GM18511 (cell line): Measurements from ENCODE around the gene URAD.

ENCODE experiments used
- ATAC-seq: cut with Tn5 transposase; IDR thresholded peaks from one replicate; pipeline ENCODE4 v1.9.1; 2021; ENCODE audit warnings: mild to moderate bottlenecking, moderate library complexity; ENCODE audit not compliant: unreplicated experiment

Gene URAD

DNA sequence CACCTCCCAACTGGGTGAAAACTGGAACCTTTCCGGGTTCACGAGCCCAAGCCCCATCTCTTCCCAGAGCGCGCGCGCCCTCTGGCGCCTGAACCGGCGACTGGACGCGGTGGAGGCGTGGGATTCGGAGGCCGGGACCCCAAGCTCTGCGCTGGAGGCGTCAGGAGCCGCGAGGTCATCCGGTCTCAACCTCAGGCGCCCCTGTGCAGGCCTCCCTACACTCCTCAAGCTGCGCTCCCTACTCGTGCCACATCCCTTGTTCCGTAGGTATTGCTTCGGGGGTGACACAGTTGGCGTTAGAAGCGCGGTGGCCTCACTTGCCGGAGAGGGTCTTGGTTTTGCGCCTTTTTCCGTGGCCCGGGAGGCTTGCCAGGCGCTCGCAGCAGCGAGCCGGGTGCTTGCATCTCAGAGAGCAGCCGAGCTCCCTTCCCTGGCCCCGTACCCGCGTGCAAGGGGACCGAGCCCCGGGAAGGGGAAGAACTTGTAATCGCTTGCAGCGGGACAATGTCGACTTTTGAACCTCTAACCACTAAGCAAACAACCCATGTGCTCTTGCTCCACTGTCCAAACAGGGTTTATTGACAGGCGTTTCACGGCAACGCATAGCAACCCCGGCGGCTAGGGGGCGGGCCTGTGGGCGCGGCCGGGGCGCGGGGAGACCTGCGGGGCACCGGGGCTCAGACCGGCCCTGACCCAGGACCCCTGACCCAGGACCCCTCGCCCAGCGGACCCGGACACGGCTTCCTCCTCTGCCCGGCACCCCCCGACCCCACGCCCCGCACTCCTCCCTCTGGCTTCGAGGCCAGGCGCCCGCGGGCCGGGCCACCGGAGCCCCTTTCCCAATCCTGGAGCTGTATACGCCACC, 27.9 kb downstream of the URAD start:
- ATAC-seq, result peak; percentile 59

DNA sequence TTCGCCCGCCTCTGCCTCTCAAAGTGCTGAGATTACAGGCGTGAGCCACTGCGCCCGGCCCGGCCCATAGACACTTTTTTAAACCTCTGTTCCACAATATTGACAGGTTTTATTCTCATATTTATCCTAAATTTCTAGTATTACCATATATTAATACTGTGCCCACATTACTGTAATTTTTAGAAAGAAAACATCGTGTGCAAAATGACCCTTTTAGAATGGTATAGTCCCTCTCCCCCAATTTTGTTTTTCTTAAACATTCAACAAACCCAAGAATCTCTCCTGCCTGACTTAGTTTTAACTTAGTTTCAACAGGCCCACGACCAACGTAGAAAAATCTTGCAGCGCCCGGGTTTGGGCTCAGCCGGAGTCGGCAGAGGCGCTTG, 28.5 kb downstream of the URAD start:
- no peak for ATAC-seq

DNA sequence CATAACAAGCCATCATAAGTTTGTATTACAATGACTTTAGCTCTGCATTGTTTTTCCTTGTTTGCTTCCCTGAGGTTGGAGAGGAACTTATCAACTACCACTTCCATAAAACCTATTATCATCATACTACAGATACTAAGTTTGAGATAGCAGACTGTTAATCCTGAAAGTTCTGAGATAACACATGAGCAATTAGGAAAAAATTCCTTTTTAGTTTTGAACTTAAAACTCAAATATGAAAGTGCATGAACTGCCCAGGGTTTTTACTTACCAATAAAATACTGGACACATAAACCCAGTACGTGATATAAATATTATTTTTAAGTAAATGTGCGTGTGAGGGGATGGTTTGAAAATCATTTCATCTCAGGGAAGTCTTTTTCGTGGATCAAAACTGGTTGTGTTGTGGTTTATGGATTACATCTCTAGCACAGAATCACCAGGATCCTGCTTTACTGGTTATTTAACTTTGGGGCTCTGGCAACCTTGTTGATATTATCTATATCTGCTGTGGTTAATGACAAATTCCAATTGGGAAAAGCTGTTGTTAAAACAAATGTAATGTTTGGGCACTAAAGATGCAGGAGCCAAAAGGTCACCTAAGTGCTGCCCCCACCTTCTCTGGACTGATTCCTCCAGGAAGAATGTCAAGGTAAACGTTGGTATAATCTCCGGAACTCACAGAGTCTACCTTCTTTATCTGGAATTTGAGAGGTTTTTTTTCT, 31.8 kb downstream of the URAD start:
- no peak for ATAC-seq

DNA sequence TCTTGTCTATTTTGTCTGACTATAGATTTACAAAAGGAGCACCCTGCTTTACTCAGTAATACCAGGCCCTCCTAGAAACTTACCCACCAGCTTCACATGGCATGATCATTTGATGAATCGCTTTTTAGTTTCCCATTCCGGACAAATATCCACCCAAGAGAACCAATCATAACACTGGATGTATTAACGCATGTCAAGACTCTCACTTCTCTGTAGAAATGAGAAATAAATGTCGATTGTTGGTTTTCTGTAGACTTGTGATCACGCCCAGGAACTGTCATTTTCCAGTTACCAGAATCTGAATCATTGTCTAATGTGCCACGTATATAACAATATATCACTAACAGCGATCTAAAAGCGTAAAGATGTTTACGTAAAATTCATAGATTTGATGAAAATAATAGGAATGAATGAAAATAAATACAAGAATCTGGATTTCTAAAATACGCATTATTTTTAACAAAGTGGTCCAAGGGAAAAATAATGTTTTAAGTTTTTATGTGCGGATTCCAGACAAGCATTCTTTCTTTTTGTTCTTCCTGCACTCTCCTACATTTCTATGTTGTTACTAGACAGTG, 33.4 kb downstream of the URAD start:
- no peak for ATAC-seq

DNA sequence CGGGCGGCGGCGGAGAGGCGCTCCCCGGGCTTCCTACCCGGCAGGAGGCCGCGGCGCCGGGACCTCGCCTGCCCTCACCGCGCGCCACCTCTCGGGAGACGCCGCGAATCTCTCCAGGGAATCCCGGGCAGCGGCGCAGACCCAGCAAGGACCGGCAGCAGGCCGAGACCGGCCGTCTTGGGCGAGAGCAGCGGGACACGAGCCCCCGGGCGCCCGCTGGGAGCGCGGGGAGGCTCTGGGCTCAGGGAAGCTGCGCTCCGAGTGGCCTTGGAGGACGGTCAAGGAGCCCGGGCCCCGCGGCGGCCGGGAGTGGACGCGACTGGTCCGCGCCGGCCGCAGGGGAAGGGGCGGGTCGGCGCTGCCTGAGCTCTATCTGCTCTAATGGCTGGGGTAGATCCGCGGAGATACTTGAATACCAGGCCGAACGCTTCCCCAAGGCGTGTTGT, 34.1 kb downstream of the URAD start:
- ATAC-seq, result peak; percentile 39

DNA sequence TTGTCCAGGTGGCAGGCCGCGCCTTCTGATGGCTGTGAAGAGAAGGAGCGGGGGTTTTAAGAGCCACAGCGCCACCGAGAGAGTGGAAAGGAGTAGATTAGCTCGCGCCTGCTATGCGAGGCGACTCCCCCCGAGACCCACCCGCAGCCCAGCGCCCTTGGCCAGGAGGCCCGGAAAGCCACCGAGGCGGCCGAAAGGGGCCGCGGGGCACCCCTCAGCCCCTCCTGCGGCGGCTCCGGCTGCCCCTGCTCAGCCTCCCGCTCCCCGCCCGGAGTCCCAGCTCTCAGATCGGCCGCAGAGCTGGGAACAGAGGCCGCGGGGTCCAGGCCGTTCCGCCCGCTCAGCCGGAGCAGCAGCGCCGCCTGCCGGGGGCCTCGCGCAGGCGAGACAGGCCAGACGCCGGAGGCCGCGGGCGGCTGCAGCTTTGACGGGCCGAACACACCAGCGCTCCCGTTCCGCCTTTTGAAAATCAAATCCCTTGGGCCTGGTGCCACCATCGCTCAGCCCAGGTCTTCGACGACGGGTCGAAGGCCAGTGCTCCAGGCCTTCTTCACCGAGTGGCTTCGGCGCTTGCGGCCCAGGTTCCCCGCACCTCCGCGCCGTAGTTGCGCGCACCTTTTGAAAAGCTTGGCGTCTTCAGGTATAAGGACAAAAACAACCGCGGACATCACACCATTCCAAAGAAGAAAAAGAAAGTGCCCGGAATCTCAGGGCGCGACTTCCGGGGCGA, 34.7 kb downstream of the URAD start:
- ATAC-seq, result peak; percentile 92

DNA sequence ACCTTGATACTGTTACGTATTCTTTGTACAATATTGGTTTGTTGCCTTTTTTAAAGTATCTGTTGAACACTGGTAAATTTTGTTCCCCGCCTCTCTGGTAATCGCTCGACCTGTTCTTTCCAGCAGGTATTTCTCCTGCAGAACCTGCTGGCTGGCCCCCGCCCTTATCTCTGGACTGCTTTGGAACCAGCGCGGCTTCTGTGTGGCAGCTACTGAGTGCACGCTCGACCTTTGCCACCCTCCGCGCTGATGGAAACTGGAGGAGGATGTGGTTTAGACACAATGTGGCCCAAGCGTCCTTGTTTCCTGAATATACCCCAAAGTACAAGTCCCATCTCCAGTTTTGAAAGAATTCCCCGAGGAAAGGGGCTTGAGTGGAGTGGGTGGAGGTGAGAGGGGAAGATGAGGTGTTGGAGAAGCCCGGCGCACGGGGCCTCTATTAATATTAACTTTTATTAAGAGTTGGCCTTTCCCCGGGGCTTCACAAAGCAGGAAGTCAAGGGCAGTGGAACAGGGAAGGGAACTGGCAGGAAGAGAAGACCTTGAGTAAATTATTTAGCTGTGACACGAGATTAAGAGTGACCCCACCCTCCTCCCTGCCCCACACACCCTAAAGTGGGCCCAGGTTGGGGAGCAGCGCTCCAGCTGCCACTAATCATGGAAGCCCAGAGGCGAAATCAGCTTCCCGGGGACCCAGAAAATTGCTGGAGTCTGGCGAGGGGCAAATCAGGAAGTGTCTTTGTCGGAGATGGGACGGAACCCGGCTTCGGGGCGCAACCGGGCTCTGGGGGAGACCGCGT, 35.4 kb downstream of the URAD start:
- peak; percentile 31 for ATAC-seq

DNA sequence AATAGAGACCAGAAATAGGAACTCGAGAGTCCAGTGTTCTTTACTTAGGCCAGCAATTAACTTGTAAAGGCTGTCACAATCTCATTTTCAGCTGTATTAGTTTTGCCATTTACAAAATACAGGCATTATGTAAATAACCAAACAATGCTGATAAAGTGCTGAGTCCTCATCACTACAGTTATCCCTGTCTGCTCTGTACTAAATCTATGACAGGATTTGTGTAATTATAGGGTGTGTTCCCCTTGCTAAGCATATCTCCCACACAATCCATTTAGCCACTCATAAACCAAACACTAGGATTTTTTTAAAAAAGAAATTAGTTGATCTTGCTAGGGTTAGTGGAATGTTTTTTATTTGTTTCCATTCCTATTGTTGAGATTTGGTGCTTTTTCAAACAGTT, 45.5 kb downstream of the URAD start:
- ATAC-seq, result no peak

DNA sequence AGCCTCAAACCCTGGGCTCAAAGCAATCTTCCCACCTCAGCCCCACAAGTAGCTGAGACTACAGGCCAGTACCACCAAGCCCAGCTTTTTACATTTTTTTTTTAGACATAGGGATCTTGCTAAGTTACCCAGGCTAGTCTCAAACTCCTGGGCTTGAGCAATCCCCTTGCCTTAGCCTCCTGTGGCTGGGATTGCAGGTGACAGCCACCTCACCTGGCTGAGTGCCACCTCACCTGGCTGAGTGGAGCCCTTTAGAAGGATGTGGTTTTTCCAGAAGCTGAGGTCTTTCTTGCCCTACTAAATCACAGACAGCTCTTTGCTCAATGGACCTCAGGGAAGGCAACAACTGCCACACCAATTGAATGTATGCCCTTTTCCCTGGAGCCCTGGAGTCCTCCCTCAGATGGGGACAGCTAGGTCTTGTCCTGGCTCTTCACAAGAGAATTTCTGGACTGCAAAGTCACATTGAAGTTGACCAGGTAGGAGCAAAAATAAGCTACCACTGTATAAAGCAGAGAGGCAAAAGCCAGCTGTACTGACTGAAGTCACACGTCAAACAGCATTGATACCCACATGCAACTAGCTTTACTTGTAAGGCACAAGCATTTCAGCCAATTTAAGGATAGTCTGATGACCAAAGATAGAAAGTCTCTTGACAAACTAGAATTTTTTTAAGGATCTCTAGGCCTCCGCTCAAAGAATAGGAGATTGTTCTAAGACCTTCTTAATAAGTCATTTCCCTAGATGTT, 54.7 kb downstream of the URAD start:
- ATAC-seq, result no peak

DNA sequence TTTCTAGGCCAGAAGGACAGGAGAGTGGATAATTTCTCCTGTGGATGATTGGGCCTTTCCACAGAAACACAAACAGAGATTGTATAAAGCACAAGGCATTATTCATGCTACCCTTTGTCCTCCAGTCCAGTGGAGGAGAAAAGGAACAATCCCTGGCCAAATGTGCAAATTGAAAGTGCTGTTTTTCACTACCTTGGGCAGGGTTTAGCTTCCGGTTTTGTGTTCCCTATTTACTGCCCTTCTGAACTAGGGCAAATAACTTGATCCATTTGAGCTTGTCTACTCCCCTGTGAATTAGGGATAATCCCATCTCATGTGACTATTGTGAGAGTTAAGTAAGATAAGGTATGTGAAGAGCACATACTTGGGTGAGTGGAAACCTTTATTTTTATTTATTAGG, 55.4 kb downstream of the URAD start:
- no peak for ATAC-seq

DNA sequence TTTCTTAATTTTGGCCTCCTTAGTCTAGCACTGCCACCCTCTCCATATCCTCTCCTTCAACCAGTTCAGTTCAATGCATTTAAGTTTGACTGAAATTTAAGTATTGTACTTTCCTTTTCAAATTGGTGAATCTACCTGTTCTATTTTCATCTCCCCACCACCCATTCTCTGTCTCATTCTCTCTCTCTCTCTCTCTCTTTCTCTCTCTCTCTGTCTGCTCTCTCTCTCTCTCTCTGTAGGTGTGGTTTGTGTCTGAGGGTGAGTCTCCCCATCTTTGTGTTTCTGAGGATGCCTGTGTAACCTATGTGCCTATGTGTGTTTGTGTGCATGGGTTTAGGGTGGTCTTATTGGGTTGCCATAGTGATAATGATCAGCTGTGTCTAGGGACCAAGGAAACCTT, 58.6 kb downstream of the URAD start:
- no peak for ATAC-seq

DNA sequence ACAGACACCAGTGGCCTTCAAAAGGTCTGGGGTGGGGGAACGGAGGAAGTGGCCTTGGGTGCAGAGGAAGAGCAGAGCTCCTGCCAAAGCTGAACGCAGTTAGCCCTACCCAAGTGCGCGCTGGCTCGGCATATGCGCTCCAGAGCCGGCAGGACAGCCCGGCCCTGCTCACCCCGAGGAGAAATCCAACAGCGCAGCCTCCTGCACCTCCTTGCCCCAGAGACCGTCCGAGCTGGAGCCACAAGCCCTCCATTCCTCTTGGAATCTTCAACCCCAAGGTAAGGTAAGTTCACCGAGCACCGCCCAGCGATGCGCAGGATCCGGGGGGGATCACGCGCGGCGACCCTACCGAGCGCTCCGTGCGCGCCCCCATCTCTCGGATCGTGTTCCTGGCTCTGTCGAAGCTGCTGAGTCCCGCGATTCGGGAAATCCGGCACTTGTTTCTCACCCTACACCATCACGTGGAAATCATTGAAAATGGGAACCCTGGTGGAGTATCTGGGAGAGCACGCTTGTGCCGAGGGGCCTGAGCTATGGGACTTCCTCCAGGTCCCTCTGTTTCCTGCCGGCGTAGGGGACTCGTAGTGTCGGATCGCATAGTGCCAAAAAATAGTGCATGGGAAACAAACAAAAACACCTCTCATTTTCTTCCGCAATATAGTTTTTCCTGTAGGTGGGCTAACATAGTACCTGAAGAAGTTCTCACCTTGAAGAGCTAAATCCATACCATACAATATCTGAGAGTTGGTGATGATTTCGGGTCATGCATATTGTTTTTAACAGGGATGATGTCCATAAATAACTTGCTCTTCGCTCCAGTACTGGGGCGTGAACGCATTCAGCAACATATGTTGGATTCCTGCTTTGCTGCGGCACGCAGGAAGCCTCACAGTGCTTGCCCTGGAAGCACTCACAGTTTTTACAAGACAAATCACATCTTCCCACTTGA, 59.4 kb downstream of the URAD start:
- ATAC-seq, result no peak

DNA sequence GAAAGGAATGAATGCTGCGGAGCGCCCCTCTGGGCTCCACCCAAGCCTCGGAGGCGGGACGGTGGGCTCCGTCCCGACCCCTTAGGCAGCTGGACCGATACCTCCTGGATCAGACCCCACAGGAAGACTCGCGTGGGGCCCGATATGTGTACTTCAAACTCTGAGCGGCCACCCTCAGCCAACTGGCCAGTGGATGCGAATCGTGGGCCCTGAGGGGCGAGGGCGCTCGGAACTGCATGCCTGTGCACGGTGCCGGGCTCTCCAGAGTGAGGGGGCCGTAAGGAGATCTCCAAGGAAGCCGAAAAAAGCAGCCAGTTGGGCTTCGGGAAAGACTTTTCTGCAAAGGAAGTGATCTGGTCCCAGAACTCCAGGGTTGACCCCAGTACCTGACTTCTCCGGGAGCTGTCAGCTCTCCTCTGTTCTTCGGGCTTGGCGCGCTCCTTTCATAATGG, 60.1 kb downstream of the URAD start:
- ATAC-seq, result no peak
